HG02610 (cell line): ENCODE measurements around the gene TRIP13.
"Not testable (repeated sequence)": the region's sequence is repeated elsewhere in the genome, so short reads cannot be mapped to it uniquely, and the experiment has no call there.

Source experiments
- ATAC-seq: cut with Tn5 transposase; IDR thresholded peaks from one replicate; pipeline ENCODE4 v1.9.1; 2021; ENCODE audit warnings: mild to moderate bottlenecking, moderate library complexity; ENCODE audit not compliant: unreplicated experiment

TRIP13 gene

DNA sequence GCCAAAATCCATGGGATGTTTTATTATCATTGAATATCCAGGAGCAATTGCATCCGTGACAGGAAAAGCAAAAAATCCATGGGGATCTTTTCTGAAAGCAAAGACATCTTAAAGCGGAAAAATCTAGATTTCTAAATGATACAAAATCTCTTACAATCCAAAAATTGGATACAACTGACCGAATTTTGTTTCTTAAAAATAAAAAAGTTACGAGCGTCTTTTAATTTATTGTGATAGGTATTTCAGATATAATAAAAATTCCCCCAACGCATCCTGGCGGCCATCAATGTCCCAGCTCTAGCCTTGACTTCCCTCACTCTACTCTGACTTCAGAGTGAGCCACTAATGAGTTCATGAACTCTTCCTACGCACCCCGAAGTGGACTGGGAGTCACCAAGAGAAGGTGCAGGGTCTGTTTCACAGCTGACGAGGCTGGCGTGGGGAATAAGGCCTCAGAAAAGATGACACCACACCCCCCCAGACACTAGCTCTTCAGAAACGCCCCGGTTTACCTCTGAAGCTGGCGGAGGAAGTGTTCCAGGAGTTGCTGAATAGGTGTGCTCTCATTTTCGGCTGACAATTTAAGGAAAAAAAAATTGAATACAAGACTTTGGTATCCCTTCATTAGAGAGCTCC is 3.5 kb upstream of the TRIP13 start:
- ATAC-seq = no peak

DNA sequence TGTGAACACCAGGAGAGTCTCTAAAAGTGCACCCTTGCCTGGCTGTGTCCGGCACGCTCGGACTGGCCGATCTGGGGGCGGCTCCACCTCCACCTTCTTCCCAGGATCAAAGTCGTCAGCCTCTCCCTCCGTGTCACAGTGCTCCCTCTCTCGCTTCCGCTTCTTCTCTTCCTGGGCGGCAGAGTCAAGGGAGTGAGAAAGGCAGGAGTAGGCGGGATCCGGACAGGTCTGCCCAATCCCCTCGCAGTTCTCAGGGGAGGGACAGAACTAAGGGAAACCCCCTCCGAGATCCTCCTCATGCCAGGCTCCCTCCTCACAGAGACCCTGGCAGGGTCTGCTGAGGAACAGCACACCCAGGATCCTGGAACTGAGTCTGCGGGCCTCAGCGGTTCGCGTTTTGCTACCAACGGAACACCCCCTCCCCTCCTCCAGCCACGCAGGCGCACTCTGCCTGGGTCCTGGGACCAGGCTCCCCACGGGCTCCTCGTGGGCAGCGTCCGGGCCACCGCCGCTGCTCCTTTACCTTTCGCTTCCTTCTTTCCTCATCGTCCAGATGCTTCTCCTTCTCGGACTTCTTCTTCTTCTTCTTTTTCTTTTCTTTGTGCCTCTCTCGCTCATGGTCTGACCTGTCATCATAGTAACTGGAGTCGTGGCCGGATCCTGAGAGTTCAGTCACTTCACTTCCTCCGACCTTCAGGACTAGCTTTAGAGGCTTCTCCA is 1.4 kb upstream of the TRIP13 start:
- no peak for ATAC-seq

DNA sequence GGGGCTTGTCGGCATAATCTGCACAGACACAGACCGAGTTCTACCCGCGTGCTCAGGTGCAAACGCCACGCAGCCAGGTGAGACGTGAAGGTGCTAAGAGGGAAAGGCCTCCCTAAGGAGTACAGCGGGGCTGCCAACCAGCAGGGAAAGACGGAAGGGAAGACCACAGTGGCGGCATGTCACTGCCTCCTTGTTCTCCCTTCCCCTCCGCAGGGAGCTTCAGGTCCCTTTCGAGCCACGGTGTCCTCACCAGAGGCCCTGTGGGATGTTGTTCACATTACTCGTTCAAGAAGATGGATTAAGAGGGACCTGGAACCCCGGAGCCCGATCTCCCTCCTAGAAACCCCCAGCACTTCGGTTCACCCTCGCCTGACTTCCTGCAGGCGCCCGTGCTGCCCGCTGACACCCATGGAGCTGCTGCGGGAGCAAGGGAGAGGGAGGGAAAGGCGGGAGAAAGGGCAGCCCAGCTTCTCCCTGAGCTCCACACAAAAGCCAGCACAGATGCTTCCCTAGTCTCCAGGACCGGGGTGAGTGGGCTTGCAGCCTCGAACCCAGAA is 769 bp upstream of the TRIP13 start:
- no peak for ATAC-seq

DNA sequence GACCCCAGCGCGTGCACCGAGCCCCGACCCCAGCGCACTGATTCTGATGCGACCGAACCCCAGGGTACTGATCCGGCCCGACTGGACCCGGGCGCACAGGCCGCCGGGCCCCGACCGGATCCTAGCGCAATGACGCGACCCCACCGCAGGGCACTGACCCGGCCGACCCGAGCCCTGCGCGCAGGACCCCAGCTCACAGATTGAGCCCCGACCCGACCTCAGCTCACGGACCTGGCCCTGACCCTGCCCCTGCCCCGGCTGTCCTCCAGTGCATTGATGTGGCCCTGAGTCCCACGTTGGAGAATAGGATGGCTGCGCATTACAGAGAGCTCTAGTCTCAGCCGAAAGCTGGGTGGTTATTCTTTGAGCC is 438 bp downstream of the TRIP13 start:
- ATAC-seq = no peak

DNA sequence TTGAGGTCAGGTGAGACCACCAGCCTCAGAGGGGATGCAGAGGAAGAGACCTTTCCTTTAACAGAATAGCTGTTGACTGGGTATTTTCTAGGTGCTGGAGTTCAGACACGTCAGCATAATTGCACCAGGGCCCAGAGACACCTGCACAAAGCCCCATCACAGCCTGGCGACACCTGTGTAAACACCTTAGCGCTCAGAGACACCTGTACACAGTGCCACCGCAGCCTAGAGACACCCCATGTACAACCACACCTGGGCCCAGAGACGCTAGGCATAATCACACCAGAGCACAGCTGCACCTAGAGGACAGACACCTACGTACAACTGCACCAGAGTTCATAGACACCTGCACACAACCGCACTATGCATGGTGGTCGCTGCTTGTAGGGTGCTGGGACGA is 1.0 kb downstream of the TRIP13 start:
- ATAC-seq = no peak

DNA sequence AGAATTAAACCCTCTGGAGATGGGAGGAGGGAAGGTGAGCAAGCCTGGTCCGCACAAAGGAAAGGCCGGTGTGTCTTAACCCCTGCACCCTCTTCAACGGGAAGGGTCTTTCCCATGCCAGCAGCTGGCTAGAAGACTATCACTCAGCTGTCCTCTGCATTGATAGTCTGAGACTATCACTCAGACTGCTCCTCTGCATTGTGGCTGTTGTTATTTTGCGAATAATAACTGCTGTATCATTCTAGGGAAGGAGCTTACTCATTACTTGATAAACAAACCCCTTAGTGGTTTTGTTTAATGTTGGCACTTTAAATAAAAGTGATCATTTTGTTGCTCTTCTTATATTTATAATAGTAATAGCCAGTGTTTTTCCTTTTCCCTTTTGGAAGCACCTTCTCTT is 8.1 kb downstream of the TRIP13 start:
- ATAC-seq = no peak

DNA sequence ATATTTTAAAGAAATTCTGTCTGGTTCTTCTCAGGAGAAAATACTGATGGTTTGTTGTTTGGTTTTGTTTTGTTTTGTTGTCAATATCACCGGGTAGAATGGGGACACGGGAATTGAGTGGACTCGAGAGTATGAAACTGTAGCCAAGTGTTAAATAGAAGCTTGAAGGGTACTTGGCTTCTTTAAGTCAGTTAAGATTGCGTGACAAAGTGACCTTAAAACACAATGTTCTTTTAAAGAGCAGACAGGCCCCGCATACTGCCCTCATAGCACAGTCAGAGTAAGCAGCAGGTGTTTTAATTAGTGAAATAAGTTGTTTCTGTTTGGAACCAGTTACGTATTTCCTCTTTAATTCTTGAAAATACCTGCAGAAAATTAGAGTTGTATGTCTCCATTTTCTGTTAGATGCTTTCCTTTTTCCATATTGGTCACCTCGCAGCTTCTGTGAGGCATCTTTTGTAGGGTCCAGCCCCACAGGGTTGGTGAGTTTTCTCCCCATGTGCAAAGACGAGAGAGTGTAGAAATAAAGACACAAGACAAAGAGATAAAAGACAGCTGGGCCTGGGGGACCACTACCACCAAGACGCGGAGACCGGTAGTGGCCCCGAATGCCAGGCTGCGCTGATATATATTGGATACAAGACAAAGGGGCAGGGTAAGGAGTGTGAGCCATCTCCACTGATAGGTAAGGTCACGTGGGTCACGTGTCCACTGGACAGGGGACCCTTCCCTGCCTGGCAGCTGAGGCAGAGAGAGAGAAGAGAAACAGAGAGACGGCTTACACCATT is 9.6 kb downstream of the TRIP13 start:
- ATAC-seq = no peak

DNA sequence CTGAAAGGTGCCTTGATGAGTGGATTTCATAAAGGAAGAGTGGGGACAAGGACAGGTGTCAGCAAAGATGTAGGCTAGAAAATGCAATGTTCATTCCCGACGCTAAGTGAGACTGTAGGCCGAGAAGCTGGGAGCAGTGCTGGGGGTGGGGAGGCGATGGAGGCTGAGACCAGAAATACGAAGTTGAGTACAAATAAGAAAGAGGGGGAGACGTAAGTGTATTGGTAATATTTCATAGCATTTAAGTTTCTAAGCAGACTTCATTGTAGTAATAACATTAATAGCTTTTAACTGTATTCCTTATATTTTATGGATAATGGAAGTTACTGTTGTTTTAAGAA is 11.0 kb downstream of the TRIP13 start:
- no peak for ATAC-seq

DNA sequence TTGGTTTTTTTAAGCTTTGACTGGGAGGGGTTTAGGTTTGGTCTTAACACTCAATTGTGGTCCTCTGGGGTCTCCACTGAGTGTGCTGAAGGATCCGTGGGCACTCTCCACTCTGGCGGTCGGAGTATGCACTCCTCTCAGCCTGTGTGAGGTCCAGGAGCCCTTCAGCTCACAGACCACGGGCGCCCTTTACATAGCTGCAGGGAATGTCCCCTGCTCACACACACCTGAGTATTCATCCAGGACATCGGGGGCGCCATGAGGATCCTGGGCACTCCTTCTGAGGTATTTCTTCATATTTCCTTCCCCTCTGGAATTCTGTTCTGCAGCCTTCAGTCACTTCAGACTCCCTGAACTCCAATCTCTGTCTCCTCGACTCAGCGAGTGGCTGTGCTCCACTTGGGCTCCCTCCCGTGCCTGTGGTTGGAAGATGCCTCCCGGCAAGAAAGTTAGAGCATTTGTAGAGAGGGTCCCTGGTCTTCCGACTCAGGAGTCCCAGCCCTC is 12.5 kb downstream of the TRIP13 start:
- no peak for ATAC-seq

DNA sequence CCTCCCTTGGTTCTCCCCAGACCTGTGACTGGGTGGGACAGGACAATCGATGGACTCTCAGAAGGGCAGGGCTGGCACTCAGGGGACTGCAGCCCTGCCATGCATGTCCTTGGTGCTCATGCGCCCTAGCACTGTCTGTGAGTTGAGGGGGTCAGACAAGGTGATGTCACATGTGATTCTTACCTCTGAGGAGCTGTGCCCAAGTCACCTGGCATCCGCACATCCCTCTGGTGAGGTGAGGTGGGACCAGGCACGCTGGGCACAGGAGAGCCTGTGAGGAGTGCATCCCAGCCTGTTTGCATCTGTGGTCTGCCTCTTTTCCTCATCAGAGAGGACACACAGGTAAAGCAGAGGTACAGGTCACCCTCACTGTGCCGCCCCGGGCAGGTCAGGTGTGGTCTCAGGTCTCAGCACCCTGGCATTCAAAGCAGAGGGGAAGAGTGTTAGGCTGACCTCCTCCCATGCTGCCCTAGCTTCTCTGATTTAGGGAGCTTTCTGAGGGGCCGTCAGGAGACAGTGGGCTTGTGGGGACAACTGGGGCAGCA is 14.8 kb downstream of the TRIP13 start:
- no peak for ATAC-seq

DNA sequence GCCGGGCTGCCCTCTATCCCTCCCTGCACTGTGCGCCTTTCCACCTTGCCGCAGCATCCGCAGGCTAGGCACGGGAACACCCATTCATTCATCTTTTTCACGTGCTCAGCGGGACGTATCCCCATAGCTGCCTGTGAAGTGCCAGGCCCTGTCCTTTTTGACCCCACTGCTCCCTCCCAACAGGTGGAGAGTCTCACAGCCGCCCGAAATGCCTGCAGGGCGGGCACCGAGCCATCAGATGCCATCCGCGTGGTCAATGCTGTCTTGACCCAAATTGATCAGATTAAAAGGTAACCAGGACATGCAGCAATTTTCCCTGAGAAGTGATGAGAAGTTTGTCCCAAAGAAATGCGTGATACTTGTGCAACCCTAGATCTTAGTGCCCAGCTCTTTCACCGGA is 15.5 kb downstream of the TRIP13 start:
- no peak for ATAC-seq

DNA sequence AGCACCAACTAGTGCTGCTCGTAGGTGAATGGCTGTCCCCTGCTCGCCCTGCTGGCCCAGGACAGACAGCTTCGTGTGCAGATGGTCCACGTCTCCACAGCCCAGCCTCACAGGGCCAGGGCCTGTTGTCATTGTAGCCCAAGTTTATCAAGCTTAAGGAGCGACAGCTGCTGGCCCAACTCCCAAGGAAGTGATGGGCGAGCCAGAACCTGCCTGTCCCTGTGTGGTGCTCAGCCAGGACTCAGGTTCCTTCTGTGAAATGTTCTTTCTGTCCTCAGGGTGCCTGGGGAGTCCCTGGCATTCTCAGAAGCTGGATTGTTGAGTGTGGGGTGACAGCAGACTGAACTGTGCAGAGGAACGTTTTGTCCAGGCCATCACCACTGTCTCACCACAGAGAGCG is 16.4 kb downstream of the TRIP13 start:
- ATAC-seq = no peak

DNA sequence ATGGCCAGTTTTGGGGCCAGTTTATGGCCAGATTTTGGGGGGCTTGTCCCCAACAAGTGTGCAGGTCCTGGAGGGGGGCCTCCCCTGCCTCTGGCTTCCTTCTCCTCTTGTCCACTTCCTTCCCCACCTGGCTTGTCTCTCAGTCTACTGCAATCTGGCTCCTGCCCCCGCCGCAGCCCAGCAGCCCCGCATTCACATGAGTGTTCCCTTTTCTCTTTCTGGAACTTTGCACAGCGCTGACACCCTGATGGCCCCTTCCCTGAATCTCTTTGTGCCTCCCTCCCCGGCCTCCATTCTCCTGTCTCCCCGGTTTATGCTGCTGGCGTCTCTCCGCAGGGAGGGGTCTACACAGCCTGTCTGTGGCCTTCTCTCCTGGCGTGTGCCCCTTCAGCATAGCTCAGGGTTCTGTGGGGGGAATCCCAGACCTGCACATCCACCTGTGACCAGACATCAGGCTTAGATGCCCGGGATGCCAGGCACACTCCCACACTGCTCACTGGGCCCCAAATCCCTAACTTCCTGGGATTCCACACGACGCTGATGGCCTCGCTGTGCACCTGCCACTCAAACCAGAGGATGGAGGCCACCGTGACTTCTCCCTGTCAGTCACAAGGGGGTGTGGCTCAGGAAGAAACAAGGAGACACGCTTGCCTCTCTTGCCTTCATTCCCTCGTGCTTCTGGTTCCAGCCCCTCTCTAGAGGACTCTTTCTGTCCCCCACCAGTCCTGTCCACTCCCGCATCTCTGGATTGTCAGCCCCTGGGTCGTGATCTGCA is 17.5 kb downstream of the TRIP13 start:
- no peak for ATAC-seq

DNA sequence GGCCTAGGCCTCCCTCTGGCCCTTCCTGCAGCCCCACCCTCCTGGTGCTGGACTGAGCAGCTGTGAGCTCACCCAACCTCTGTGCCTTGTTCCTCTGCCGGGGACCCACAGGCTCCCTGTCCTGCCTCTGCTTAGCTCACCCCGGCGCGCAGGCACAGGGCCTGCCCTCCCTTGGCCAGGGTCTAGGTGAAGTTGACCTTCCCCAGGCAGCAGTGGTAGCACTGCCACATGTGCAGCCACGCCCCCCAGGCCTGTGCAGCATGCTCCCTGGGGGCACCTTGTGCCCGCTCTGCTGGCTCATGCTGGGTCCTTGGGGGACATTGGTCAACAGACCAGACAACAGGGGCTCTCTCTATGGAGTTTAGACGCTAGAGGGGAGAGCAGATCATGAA is 18.1 kb downstream of the TRIP13 start:
- ATAC-seq = no peak

DNA sequence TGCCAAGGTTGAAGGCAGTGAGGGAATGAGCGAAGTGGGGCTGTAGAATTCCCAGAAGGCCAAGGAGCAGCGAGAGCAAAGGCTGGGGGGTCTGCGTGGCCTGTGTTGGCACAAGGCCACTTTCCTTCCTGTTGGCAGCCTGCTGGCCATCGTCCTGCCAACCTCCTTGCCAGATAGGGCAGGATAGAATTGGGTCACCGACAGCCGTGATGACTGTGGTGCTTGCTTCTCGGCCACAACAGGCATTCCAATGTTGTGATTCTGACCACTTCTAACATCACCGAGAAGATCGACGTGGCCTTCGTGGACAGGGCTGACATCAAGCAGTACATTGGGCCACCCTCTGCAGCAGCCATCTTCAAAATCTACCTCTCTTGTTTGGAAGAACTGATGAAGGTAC is 18.9 kb downstream of the TRIP13 start:
- no peak for ATAC-seq

DNA sequence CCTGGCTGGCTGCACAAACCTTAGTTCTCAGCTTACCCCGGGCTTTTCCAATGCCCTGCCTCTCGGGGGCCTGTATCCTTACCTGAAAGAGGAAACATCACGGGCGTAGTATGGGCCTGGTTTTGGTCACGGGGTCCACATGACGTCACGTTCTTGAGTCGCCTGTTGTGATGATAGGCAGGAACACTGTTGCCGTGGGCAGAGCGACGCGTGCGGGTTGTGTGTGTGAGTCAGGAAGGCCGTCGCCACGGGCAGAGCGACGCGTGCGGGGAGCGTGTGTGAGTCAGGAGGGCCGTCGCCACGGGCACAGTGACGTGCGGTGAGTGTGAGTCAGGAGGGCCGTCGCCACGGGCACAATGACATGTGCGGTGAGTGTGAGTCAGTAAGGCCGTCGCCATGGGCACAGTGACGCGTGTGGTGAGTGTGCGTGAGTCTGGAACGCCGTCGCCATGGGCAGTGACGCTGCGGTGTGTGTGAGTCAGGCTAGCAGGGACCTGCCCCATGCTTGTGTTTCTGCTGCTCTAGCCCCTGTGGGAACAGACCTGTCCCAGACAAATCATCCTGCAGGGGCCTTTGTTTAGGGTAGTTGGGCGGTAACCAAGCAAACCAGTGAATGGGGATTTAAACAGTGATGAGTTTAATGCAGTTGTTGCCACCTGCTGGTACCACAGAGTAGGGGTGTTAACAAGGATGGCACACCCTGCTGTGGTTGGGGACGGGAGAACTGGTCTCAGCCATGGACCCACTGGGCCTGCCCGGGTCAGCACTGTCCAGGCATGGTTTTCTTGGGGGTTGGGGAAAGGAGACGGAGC is 19.8 kb downstream of the TRIP13 start:
- no peak for ATAC-seq

DNA sequence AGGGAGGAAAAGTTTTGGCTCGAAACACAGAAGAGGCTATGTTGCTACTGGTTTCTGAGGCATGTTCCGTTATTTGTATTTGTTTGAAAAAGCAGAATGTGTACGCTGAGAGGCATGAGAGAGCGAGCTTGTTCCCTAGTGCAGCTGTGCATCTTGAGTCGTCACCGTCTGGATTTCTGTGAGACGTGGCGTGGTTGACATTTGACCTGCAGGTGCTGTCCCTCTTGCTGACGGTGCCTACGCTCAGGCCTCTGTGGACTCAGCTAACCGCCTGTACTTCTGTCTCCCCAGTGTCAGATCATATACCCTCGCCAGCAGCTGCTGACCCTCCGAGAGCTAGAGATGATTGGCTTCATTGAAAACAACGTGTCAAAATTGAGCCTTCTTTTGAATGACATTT is 21.5 kb downstream of the TRIP13 start:
- no peak for ATAC-seq

DNA sequence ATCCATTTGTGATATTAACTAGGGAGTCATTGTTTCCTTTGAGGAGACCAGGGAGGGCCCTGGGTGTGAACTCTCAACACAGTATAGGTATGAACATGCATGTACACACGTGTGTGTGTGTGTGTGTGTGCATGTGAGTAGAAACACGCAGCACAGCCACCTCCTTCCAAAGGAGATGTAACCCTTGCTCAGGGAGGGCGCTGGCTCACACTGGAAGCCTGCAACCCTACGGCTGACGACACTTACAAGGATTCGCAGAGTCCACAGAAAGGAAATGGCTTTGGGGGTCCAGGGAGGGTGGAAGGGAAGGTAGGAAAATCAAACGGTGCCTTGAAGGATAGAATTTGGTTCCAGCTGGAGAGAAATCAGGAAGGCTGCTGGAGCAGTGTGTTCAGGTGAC is 21.9 kb downstream of the TRIP13 start:
- no peak for ATAC-seq

DNA sequence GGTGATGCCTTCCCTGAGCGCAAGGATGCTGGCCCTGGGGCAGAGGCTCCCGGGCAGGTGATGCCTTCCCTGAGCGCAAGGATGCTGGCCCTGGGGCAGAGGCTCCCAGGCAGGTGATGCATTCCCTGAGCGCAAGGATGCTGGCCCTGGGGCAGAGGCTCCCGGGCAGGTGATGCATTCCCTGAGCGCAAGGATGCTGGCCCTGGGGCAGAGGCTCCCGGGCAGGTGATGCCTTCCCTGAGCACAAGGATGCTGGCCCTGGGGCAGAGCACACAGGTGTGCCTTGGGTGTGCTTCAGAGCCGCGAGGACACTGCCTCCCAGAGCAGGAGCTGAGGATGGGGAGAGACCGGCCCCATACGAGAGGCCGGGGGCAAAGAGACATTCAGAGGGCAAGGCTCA is 22.7 kb downstream of the TRIP13 start:
- not testable (repeated sequence) for ATAC-seq

DNA sequence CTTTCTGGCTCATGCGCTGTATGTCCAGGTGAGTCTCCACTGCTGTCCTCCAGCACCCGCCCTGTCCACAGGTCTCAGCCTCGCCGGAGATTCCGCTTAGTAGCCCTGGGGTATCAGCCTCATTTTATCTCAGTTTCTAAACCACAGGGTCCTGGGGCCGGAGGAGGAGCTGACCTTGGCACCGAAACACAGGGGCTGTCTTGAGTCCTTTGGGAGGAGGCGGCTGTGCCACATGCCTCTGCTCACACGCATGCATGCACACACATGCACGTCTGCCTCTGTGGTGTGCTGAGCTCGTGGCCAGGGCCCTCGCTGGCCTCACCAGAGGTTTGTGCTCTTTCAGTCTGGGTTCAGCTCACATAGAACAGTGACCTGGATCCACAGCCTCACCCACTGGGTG is 23.3 kb downstream of the TRIP13 start:
- no peak for ATAC-seq
